SK-N-SH treated with all-trans-retinoic acid at 6 μM for 48 hours (cell line): ENCODE results near the gene SH3BP5L.
A peak's percentile ranks its signal among the peaks of the same experiment; 100 is the strongest.

Source experiments
- ATAC-seq: fragments of 200-7000 bp; cut with Tn5 transposase; 3 replicates; pipeline ENCODE4 v1.9.1; 2020; ENCODE audit warnings: mild to moderate bottlenecking, moderate library complexity
- ARNTL ChIP-seq: fragments of 450-650 bp; formaldehyde crosslinking; IDR thresholded peaks from 2 replicates; pipeline ENCODE4 v1.5.0; 2020; ENCODE audit warnings: low read depth, mild to moderate bottlenecking, moderate library complexity, borderline replicate concordance
- BACH2 ChIP-seq: fragments of 250-450 bp; sonication (Bioruptor Pico); IDR thresholded peaks from 2 replicates; pipeline ENCODE4 v1.9.0; 2021; ENCODE audit warnings: mild to moderate bottlenecking, borderline replicate concordance
- CREB5 ChIP-seq: fragments of 250-450 bp; sonication (Bioruptor Pico); IDR thresholded peaks from 2 replicates; pipeline ENCODE4 v1.5.1; 2020; ENCODE audit warnings: low read depth, mild to moderate bottlenecking, moderate library complexity
- ESRRG ChIP-seq: fragments of 250-450 bp; sonication (Bioruptor Pico); IDR thresholded peaks from 2 replicates; pipeline ENCODE4 v1.6.1; 2021; ENCODE audit warnings: mild to moderate bottlenecking
- GLIS3 ChIP-seq: fragments of 250-450 bp; sonication (Bioruptor Pico); IDR thresholded peaks from 2 replicates; pipeline ENCODE4 v1.5.0; 2020; ENCODE audit warnings: mild to moderate bottlenecking, moderate library complexity
- OSR1 ChIP-seq: fragments of 250-450 bp; sonication (Bioruptor Pico); IDR thresholded peaks from 2 replicates; pipeline ENCODE4 v1.8.0; 2022; ENCODE audit warnings: moderate library complexity, mild to moderate bottlenecking, inconsistent platforms
- PATZ1 ChIP-seq: fragments of 250-450 bp; sonication (Bioruptor Pico); IDR thresholded peaks from 2 replicates; pipeline ENCODE4 v1.8.0; 2020; ENCODE audit warnings: mild to moderate bottlenecking, moderate library complexity, borderline replicate concordance
- POU6F1 ChIP-seq: fragments of 250-450 bp; sonication (Bioruptor Pico); IDR thresholded peaks from 2 replicates; pipeline ENCODE4 v1.8.0; 2021; ENCODE audit warnings: low read depth, mild to moderate bottlenecking, moderate library complexity, borderline replicate concordance
- PPARA ChIP-seq: fragments of 250-450 bp; sonication (Bioruptor Pico); IDR thresholded peaks from 2 replicates; pipeline ENCODE4 v1.5.0; 2020; ENCODE audit warnings: mild to moderate bottlenecking, borderline replicate concordance
- RARB ChIP-seq: fragments of 250-450 bp; sonication (Bioruptor Pico); IDR thresholded peaks from 2 replicates; pipeline ENCODE4 v1.8.0; 2021; ENCODE audit warnings: mild to moderate bottlenecking, moderate library complexity
- TOX ChIP-seq: fragments of 250-450 bp; sonication (Bioruptor Pico); IDR thresholded peaks from 2 replicates; pipeline ENCODE4 v1.8.0; 2021; ENCODE audit warnings: mild to moderate bottlenecking, moderate library complexity, borderline replicate concordance
- ZC3H10 ChIP-seq: fragments of 250-450 bp; sonication (Bioruptor Pico); IDR thresholded peaks from 2 replicates; pipeline ENCODE4 v1.5.1; 2021; ENCODE audit warnings: mild to moderate bottlenecking, moderate library complexity
- ZFP3 ChIP-seq: fragments of 250-450 bp; sonication (Bioruptor Pico); IDR thresholded peaks from 2 replicates; pipeline ENCODE4 v1.5.0; 2020; ENCODE audit warnings: mild to moderate bottlenecking, moderate library complexity
- ZFP30 ChIP-seq: fragments of 450-650 bp; formaldehyde crosslinking; IDR thresholded peaks from 2 replicates; pipeline ENCODE4 v1.5.0; 2022; ENCODE audit warnings: mild to moderate bottlenecking, moderate library complexity
- ZNF70 ChIP-seq: fragments of 450-650 bp; formaldehyde crosslinking; IDR thresholded peaks from 2 replicates; pipeline ENCODE4 v1.5.0; 2020; ENCODE audit warnings: mild to moderate bottlenecking, moderate library complexity
- ZNF8 ChIP-seq: fragments of 450-650 bp; formaldehyde crosslinking; IDR thresholded peaks from 2 replicates; pipeline ENCODE4 v1.5.0; 2020; ENCODE audit warnings: mild to moderate bottlenecking, moderate library complexity
- TF ChIP-seq, protein P1 (sequence below): fragments of 250-450 bp; sonication (Bioruptor Pico); IDR thresholded peaks from 2 replicates; pipeline ENCODE4 v1.5.1; 2021; ENCODE audit warnings: mild to moderate bottlenecking, moderate library complexity

Gene SH3BP5L

DNA sequence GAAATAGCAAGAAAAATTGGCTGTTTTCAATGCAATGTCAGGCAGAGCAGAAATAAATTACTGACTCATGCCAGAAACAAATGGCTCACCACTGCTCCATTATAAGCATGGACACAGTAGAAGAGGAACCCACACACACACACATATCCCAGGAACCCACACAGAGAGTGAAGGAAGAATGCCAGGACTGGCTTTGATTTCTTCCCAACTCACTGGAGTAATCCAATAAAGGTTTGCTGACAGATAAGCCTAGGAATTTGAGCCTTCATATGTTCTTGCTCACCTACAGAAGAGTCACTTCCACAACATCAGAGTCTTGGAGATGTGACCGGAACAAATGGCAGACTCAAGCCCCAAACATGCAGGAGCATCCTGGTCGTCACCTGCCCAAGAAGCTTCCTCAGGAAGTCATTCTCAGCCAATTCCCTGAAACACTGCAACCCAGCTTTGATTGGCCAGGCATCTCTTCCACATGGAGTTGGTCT is 2.2 kb downstream of the SH3BP5L start:
- ATAC-seq: peak; percentile 28
- TF ChIP-seq TOX (CRISPR knock-in tag): peak; percentile 39; the same call in 1 of the 2 replicates
- no peak for TF ChIP-seq ESRRG (CRISPR knock-in tag)
- TF ChIP-seq PATZ1 (CRISPR knock-in tag): 0 out of 2 replicates have a peak, but pooled peaks have one; percentile 30
- peak; percentile 68; the same call in 1 of the 2 replicates for TF ChIP-seq ZFP3 (CRISPR knock-in tag)
- 0 out of 2 replicates have a peak, but pooled peaks have one; percentile 18 for TF ChIP-seq OSR1
- TF ChIP-seq PPARA (CRISPR knock-in tag): no peak
- peak; percentile 55; the same call in 1 of the 2 replicates for TF ChIP-seq POU6F1 (CRISPR knock-in tag)

GRCh38 chr1:248822148-248823032 is 3.3 kb downstream of the SH3BP5L start:
- ATAC-seq: no peak
- TF ChIP-seq RARB (CRISPR knock-in tag) (no peak), GLIS3 (no peak), ESRRG (CRISPR knock-in tag) (no peak), CREB5 (CRISPR knock-in tag) (no peak), TOX (CRISPR knock-in tag) (no peak), ZFP30 (CRISPR knock-in tag) (no peak), ARNTL (CRISPR knock-in tag) (no peak), BACH2 (no peak), ZNF8 (CRISPR knock-in tag) (no peak), ZFP3 (CRISPR knock-in tag) (no peak), OSR1 (no peak)
- TF ChIP-seq, protein P1, sequence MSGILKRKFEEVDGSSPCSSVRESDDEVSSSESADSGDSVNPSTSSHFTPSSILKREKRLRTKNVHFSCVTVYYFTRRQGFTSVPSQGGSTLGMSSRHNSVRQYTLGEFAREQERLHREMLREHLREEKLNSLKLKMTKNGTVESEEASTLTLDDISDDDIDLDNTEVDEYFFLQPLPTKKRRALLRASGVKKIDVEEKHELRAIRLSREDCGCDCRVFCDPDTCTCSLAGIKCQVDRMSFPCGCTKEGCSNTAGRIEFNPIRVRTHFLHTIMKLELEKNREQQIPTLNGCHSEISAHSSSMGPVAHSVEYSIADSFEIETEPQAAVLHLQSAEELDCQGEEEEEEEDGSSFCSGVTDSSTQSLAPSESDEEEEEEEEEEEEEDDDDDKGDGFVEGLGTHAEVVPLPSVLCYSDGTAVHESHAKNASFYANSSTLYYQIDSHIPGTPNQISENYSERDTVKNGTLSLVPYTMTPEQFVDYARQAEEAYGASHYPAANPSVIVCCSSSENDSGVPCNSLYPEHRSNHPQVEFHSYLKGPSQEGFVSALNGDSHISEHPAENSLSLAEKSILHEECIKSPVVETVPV (CRISPR knock-in tag): no peak

GRCh38 chr1:248821641-248822040 is 4.1 kb downstream of the SH3BP5L start:
- no peak for ATAC-seq

More at GRCh38 chr1:248821641-248822040, 4.1 kb downstream of the SH3BP5L start:
- TF ChIP-seq POU6F1 (CRISPR knock-in tag) (no peak), PATZ1 (CRISPR knock-in tag) (no peak), ZC3H10 (CRISPR knock-in tag) (no peak), OSR1 (no peak), CREB5 (CRISPR knock-in tag) (no peak), ZNF70 (CRISPR knock-in tag) (no peak)
